Mesenchymal stem cell (in vitro differentiated cells and primary cell): ENCODE measurements around the gene PYGM.

Experiments
- DNase-seq: peaks from one replicate; pipeline ENCODE4 v3.0.0-alpha.2; 2013
- H2AFZ ChIP-seq: one replicate; pipeline ENCODE4 v1.6.1; 2013; ENCODE audit warnings: low read depth, mild to moderate bottlenecking, control low read depth, inconsistent platforms, low read length, moderate library complexity
- H2AK5ac ChIP-seq: 2 replicates; pipeline ENCODE4 v1.6.1; 2013; ENCODE audit warnings: low read length, moderate library complexity, mild to moderate bottlenecking, inconsistent platforms; ENCODE audit not compliant: severe bottlenecking
- H2BK120ac ChIP-seq: one replicate; pipeline ENCODE4 v1.6.1; 2013; ENCODE audit warnings: low read depth, mild to moderate bottlenecking, inconsistent platforms, low read length, moderate library complexity
- H2BK12ac ChIP-seq, 2 experiments: one replicate each; pipeline ENCODE4 v1.6.1; 2013; ENCODE audit warnings: inconsistent platforms in 2 of 2, low read length in 2 of 2, mild to moderate bottlenecking in 2 of 2, moderate library complexity in 2 of 2, control low read depth in 1 of 2
- H2BK15ac ChIP-seq: one replicate; pipeline ENCODE4 v1.6.1; 2013; ENCODE audit warnings: mild to moderate bottlenecking, low read depth, inconsistent platforms; ENCODE audit not compliant: poor library complexity, severe bottlenecking
- H2BK5ac ChIP-seq: 2 replicates; pipeline ENCODE4 v1.6.1; 2013; ENCODE audit warnings: low read depth, mild to moderate bottlenecking, low read length, control low read depth, inconsistent platforms; ENCODE audit not compliant: poor library complexity, severe bottlenecking
- H3K14ac ChIP-seq, 2 experiments: one replicate each; pipeline ENCODE4 v1.6.1; 2013; ENCODE audit warnings: inconsistent platforms in 2 of 2, low read length in 2 of 2, control low read depth in 1 of 2, mild to moderate bottlenecking in 1 of 2, moderate library complexity in 1 of 2
- H3K18ac ChIP-seq, 2 experiments: one replicate each; pipeline ENCODE4 v1.6.1; 2013; ENCODE audit warnings: inconsistent platforms in 2 of 2, low read length in 2 of 2, control low read depth in 1 of 2, low read depth in 1 of 2, mild to moderate bottlenecking in 1 of 2
- H3K23ac ChIP-seq, 2 experiments: one replicate each; pipeline ENCODE4 v1.6.1; 2013; ENCODE audit warnings: inconsistent platforms in 2 of 2, low read length in 2 of 2, mild to moderate bottlenecking in 2 of 2, moderate library complexity in 2 of 2, control low read depth in 1 of 2
- H3K27ac ChIP-seq: 2 replicates; pipeline ENCODE4 v1.5.1; 2013; ENCODE audit warnings: mild to moderate bottlenecking, moderate library complexity, low read length, control low read depth, inconsistent platforms; ENCODE audit not compliant: poor library complexity, severe bottlenecking
- H3K27me3 ChIP-seq, 2 experiments: 2 replicates each; pipeline versions ENCODE4 v1.6.1 to v1.7.0; 2013; ENCODE audit warnings: low read length in 2 of 2, mild to moderate bottlenecking in 2 of 2, moderate library complexity in 2 of 2, control low read depth in 1 of 2, inconsistent platforms in 1 of 2; ENCODE audit not compliant: control insufficient read depth in 1 of 2, insufficient read depth in 1 of 2
- H3K36me3 ChIP-seq, 2 experiments: 2 replicates each; pipeline versions ENCODE4 v1.6.1 to v1.7.0; 2013; ENCODE audit warnings: low read length in 2 of 2, control low read depth in 1 of 2, inconsistent platforms in 1 of 2, low read depth in 1 of 2, mild to moderate bottlenecking in 1 of 2; ENCODE audit not compliant: insufficient read depth in 2 of 2, control insufficient read depth in 1 of 2
- H3K4ac ChIP-seq, 2 experiments: one replicate each; pipeline ENCODE4 v1.6.1; 2013; ENCODE audit warnings: inconsistent platforms in 2 of 2, low read length in 2 of 2, mild to moderate bottlenecking in 2 of 2, moderate library complexity in 2 of 2, control low read depth in 1 of 2, low read depth in 1 of 2
- H3K4me1 ChIP-seq: 2 replicates; pipeline ENCODE4 v1.6.1; 2013; ENCODE audit warnings: low read depth, low read length, control low read depth; ENCODE audit not compliant: control insufficient read depth, insufficient read depth
- H3K4me2 ChIP-seq: 2 replicates; pipeline ENCODE4 v1.6.1; 2013; ENCODE audit warnings: low read length, mild to moderate bottlenecking, inconsistent platforms; ENCODE audit not compliant: poor library complexity, severe bottlenecking
- H3K4me3 ChIP-seq, 2 experiments: 2 replicates each; pipeline versions ENCODE4 v1.5.1 to v1.7.0; 2013; ENCODE audit warnings: low read length in 2 of 2, mild to moderate bottlenecking in 2 of 2, control low read depth in 1 of 2, low read depth in 1 of 2; ENCODE audit not compliant: insufficient read depth in 1 of 2
- H3K79me1 ChIP-seq: replicated peaks from 2 replicates; pipeline ENCODE4 v1.6.1; 2013; ENCODE audit warnings: mild to moderate bottlenecking, control low read depth, low read length, inconsistent platforms; ENCODE audit not compliant: poor library complexity, severe bottlenecking
- H3K9ac ChIP-seq: 2 replicates; pipeline ENCODE4 v1.7.0; 2013; ENCODE audit warnings: mild to moderate bottlenecking, low read length, moderate library complexity
- H3K9me3 ChIP-seq: 2 replicates; pipeline ENCODE4 v1.7.0; 2013; ENCODE audit warnings: mild to moderate bottlenecking, low read length; ENCODE audit not compliant: control insufficient read depth
- H4K8ac ChIP-seq: one replicate; pipeline ENCODE4 v1.6.1; 2013; ENCODE audit warnings: inconsistent platforms, mild to moderate bottlenecking, low read length, moderate library complexity
- H4K91ac ChIP-seq: one replicate; pipeline ENCODE4 v1.6.1; 2013; ENCODE audit warnings: mild to moderate bottlenecking, low read length, inconsistent platforms
- WGBS: methylation state at CpG from one replicate; pipeline ENCODE4 v1.1.7; 2013; ENCODE audit warnings: mixed read lengths; 5-methylcytosine and 5-hydroxymethylcytosine counted together

Gene PYGM

DNA sequence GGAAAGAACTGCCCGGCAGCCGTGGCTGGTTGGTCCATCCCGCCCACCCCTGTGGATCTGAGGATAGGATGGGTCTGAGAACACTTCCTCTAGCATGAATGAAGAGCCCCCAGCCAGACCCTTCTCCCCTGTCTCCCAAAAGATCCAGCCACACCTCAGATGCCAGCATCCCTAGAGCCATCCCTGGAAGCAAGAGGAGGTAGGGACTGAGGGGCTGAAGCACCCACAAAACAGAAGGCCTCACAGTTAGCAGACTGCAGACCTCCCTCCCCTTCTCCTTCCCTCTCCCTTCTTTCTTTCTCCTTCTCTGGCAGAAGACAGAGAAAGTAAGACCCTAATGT, 38.4 kb downstream of the PYGM start:
- Histone ChIP-seq H3K4me1 (peaks cover 9% of the 10 kb centered on the region), H3K36me3 (no peaks in the 10 kb centered on the region)

DNA sequence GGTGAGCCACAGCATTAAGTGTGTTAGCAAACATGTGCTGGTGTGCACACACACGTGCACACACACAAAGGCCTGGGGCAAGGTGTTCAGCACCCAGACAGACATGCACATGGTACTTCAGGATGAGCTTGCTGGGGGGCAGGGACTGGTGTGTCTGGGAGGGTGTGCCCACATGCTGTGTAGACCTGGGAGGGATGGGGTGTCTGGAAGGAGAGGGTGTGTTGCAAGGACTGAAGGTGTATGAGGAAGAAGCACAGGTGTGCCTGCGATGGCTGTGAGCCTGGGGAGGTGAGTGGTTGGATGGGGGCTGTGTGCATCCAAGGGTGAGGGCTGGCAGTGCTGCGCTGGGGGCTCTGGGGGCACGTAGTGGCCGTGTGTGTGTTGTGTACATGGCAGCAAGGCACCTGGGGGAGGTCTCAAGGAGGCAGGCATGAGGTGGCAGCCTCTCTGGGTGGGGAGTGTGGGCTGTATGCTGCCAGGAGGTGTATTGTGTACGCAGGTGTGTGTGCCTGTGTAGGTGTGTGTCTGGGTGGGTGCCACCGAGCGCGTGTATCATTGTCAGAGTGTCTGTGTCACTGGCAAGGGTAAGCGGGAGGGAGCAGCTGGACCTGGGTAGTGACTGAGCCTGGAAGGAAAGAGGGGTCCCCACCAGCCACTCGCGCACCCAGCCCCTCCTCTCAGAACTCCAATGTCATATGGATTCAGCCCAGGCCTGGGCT, 39.0 kb downstream of the PYGM start:
- 83% methylated on average over 9 of the region's 12 CpGs for WGBS
- no peak overlapping the region for H3K4me2 ChIP-seq
- no peak overlapping the region for H2BK5ac ChIP-seq
- no peak overlapping the region for H2BK15ac ChIP-seq
- H4K91ac ChIP-seq: no peak overlapping the region
- no peak for DNase-seq
- no peak overlapping the region for H2BK12ac ChIP-seq
- peaks cover 82 to 86% of the 10 kb centered on the region in 2 experiments for H3K27me3 ChIP-seq
- no peak overlapping the region for H3K27ac ChIP-seq
- H3K4me1 ChIP-seq: peaks cover 8% of the 10 kb centered on the region
- no peaks in the 10 kb centered on the region for H3K9me3 ChIP-seq
- no peak overlapping the region for H3K14ac ChIP-seq
- no peak overlapping the region for H3K9ac ChIP-seq
- H3K79me1 ChIP-seq: no peaks in the 10 kb centered on the region
- H3K18ac ChIP-seq: no peak overlapping the region
- H3K4ac ChIP-seq: no peak overlapping the region
- H2BK120ac ChIP-seq: no peak overlapping the region
- H4K8ac ChIP-seq: peak overlapping the region; percentile 20
- H3K4me3 ChIP-seq: no peak overlapping the region
- H3K36me3 ChIP-seq: no peaks in the 10 kb centered on the region
- H3K23ac ChIP-seq: no peak overlapping the region
- H2AK5ac ChIP-seq: no peak overlapping the region
- H2AFZ ChIP-seq: no peak overlapping the region

More for the DNA sequence above, 38.4 kb downstream of the PYGM start:
- no peak overlapping the region for H4K91ac ChIP-seq
- no peak overlapping the region for H2AK5ac ChIP-seq
- H3K79me1 ChIP-seq: no peaks in the 10 kb centered on the region
- H2BK120ac ChIP-seq: no peak overlapping the region
- no peak for DNase-seq
- H2BK12ac ChIP-seq: no peak overlapping the region
- no peak overlapping the region for H2BK5ac ChIP-seq
- H2BK15ac ChIP-seq: no peak overlapping the region
- no peak overlapping the region for H3K27ac ChIP-seq
- H3K23ac ChIP-seq: no peak overlapping the region
- H3K9me3 ChIP-seq: no peaks in the 10 kb centered on the region
- no peak overlapping the region for H3K4ac ChIP-seq
- 87% methylated on average over 3 of the region's 3 CpGs for WGBS
- no peak overlapping the region for H4K8ac ChIP-seq
- H3K4me3 ChIP-seq: no peak overlapping the region
- H3K9ac ChIP-seq: no peak overlapping the region
- H3K4me2 ChIP-seq: no peak overlapping the region
- no peak overlapping the region for H3K14ac ChIP-seq
- no peak overlapping the region for H2AFZ ChIP-seq
- H3K27me3 ChIP-seq: peaks cover 81 to 82% of the 10 kb centered on the region in 2 experiments
- H3K18ac ChIP-seq: no peak overlapping the region

DNA sequence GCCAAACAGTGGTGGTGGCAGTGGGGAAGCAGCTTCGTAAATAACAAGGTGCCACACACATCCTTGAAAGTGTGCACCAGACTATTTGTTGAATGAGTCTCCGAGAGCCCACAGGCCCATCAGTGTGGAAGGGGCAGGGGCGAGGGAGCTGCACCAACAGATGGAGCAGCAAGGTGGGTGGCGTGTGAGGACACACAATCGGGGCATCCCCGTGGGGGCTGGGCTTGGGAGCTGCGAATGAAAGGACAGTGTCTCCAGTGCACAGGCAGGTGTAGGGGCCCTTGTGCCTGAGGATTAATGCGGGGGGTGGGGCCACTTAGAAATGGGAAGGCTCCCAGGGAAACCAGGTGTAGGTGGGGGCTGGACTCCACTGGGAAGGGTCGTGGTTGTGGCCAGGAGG, 39.6 kb downstream of the PYGM start:
- H3K27me3 ChIP-seq: peaks cover 88% of the 10 kb centered on the region in 2 experiments
- H3K4me3 ChIP-seq: no peak overlapping the region
- no peak overlapping the region for H3K23ac ChIP-seq
- H3K79me1 ChIP-seq: no peaks in the 10 kb centered on the region
- H2BK12ac ChIP-seq: no peak overlapping the region
- H2BK15ac ChIP-seq: no peak overlapping the region
- no peak overlapping the region for H3K4me2 ChIP-seq
- H2AFZ ChIP-seq: no peak overlapping the region
- H3K36me3 ChIP-seq: no peaks in the 10 kb centered on the region
- H3K27ac ChIP-seq: no peak overlapping the region
- H3K9ac ChIP-seq: no peak overlapping the region
- 75% methylated on average over 9 of the region's 9 CpGs for WGBS
- no peaks in the 10 kb centered on the region for H3K9me3 ChIP-seq
- H2AK5ac ChIP-seq: no peak overlapping the region
- H2BK120ac ChIP-seq: no peak overlapping the region
- DNase-seq: no peak
- H4K8ac ChIP-seq: no peak overlapping the region
- H3K14ac ChIP-seq: no peak overlapping the region
- H3K18ac ChIP-seq: no peak overlapping the region
- peaks cover 8% of the 10 kb centered on the region for H3K4me1 ChIP-seq
- H4K91ac ChIP-seq: no peak overlapping the region
- no peak overlapping the region for H2BK5ac ChIP-seq
- no peak overlapping the region for H3K4ac ChIP-seq

DNA sequence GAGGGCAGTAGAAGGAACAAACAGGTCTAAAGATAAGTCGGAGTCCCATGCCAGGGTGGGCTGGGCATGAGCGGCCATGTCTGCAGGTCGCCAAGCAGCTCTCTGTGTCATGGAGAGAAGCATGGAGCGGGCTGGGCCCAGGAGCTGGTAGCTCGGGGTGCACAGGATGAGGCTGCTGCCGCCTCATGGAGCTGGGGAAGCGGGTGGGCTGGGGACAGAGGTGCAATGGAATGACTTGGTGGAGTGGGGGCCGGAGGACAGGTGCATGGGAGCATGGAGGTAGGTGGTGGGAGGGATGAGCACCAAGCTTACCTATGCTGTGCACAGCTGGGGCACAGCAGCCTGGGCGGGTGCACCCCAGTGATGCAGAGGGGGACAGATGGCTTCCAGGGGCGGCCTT, 40.4 kb downstream of the PYGM start:
- Histone ChIP-seq H2BK12ac (no peak overlapping the region), H4K91ac (no peak overlapping the region), H2AFZ (no peak overlapping the region), H3K9ac (no peak overlapping the region), H2BK120ac (no peak overlapping the region), H3K27ac (no peak overlapping the region), H2BK15ac (no peak overlapping the region), H3K36me3 (no peaks in the 10 kb centered on the region), H3K14ac (no peak overlapping the region), H3K4me1 (peaks cover 8% of the 10 kb centered on the region), H3K27me3 (peaks cover 88 to 89% of the 10 kb centered on the region in 2 experiments), H3K4ac (no peak overlapping the region), H3K9me3 (no peaks in the 10 kb centered on the region), H3K4me3 (no peak overlapping the region), H2BK5ac (no peak overlapping the region), H3K23ac (no peak overlapping the region), H3K79me1 (no peaks in the 10 kb centered on the region), H3K4me2 (no peak overlapping the region), H4K8ac (no peak overlapping the region), H2AK5ac (no peak overlapping the region), H3K18ac (no peak overlapping the region)
- no peak for DNase-seq
- WGBS: 80% methylated on average over 10 of the region's 10 CpGs
